GM23338 (cell line): ENCODE measurements around the gene DTHD1. TPM values are rescaled to one million over a fixed set of nuclear protein-coding genes. Genes with fewer than 3 reads are reported as not detected.

Experiments
- ATAC-seq: fragments of 200-7000 bp; cut with Tn5 transposase; 3 replicates; pipeline ENCODE4 v1.9.1; 2020
- DNase-seq: peaks from one replicate; pipeline ENCODE4 v3.0.0-alpha.2; 2015; ENCODE audit warnings: low spot score
- H2AFZ ChIP-seq: fragments of 200-600 bp; sonication (generic); 2 replicates; pipeline ENCODE4 v1.8.0; 2016; ENCODE audit warnings: antibody characterized with exemption, mild to moderate bottlenecking, moderate library complexity
- H3F3A ChIP-seq: fragments of 200-600 bp; sonication (generic); replicated peaks from 2 replicates; pipeline ENCODE4 v1.8.0; 2017; ENCODE audit warnings: antibody characterized with exemption, mixed run types, low read depth
- H3K27ac ChIP-seq: fragments of 200-600 bp; sonication (generic); 2 replicates; pipeline ENCODE4 v1.6.1; 2016; ENCODE audit warnings: low read depth
- H3K27me3 ChIP-seq: fragments of 200-600 bp; sonication (generic); 2 replicates; pipeline ENCODE4 v1.8.0; 2016; ENCODE audit warnings: mild to moderate bottlenecking, mixed run types, moderate library complexity; ENCODE audit not compliant: insufficient read depth
- H3K36me3 ChIP-seq: fragments of 200-600 bp; sonication (generic); 2 replicates; pipeline ENCODE4 v1.8.0; 2016; ENCODE audit warnings: mild to moderate bottlenecking; ENCODE audit not compliant: insufficient read depth
- H3K4me1 ChIP-seq: fragments of 200-600 bp; sonication (generic); 2 replicates; pipeline ENCODE4 v1.8.0; 2016; ENCODE audit warnings: mild to moderate bottlenecking, moderate library complexity; ENCODE audit not compliant: insufficient read depth
- H3K4me2 ChIP-seq: fragments of 200-600 bp; sonication (generic); 2 replicates; pipeline ENCODE4 v1.7.1; 2017; ENCODE audit warnings: mixed run types
- H3K4me3 ChIP-seq: fragments of 200-600 bp; sonication (generic); 2 replicates; pipeline ENCODE4 v1.6.1; 2016; ENCODE audit warnings: mixed run types
- H3K79me2 ChIP-seq: fragments of 200-600 bp; sonication (generic); replicated peaks from 2 replicates; pipeline ENCODE4 v1.8.0; 2017; ENCODE audit warnings: mild to moderate bottlenecking; ENCODE audit not compliant: insufficient read depth
- H3K9me2 ChIP-seq: fragments of 200-600 bp; sonication (generic); 2 replicates; pipeline ENCODE4 v1.8.0; 2017; ENCODE audit not compliant: insufficient read depth
- H4K20me1 ChIP-seq: fragments of 200-600 bp; sonication (generic); replicated peaks from 2 replicates; pipeline ENCODE4 v1.8.0; 2017; ENCODE audit warnings: mild to moderate bottlenecking; ENCODE audit not compliant: insufficient read depth
- H3K27ac Mint-ChIP-seq: 2 replicates; pipeline ENCODE4 v1.8.0; 2020; ENCODE audit warnings: inconsistent platforms, mild to moderate bottlenecking, moderate library complexity, mixed read lengths
- H3K27me3 Mint-ChIP-seq: 3 replicates; pipeline ENCODE4 v1.8.0; 2022; ENCODE audit warnings: low read depth, mild to moderate bottlenecking, moderate library complexity, mixed read lengths, inconsistent platforms; ENCODE audit not compliant: insufficient read depth, poor library complexity
- H3K36me3 Mint-ChIP-seq: 3 replicates; pipeline ENCODE4 v1.8.0; 2021; ENCODE audit warnings: low read depth, mild to moderate bottlenecking, inconsistent platforms, moderate library complexity, mixed read lengths
- H3K4me1 Mint-ChIP-seq: 3 replicates; pipeline ENCODE4 v1.8.0; 2020; ENCODE audit warnings: mild to moderate bottlenecking, inconsistent platforms, mixed read lengths
- H3K4me3 Mint-ChIP-seq: 3 replicates; pipeline ENCODE4 v1.8.0; 2021; ENCODE audit warnings: moderate library complexity, mild to moderate bottlenecking, inconsistent platforms, mixed read lengths
- H3K9me3 Mint-ChIP-seq: 3 replicates; pipeline ENCODE4 v1.8.0; 2020; ENCODE audit warnings: moderate library complexity, mild to moderate bottlenecking, inconsistent platforms, mixed read lengths
- CREB1 ChIP-seq: fragments of 250-450 bp; sonication (Bioruptor Pico); IDR thresholded peaks from 2 replicates; pipeline ENCODE4 v1.5.0; 2020; ENCODE audit warnings: low read depth, mild to moderate bottlenecking, moderate library complexity
- ETS1 ChIP-seq: IDR thresholded peaks from 2 replicates; pipeline ENCODE4 v1.6.1; 2016; ENCODE audit warnings: antibody characterized with exemption
- EZH2phosphoT487 ChIP-seq: fragments of 200-600 bp; sonication (generic); IDR thresholded peaks from one replicate; pipeline ENCODE4 v1.8.1; 2018; ENCODE audit warnings: antibody characterized with exemption; ENCODE audit not compliant: unreplicated experiment
- NANOG ChIP-seq: IDR thresholded peaks from 2 replicates; pipeline ENCODE4 v1.6.1; 2016; ENCODE audit warnings: antibody characterized with exemption, borderline replicate concordance
- polyA plus RNA-seq: library from polyadenylated mRNA; unstranded; fragments of >200 nt; fragmentation: Nextera tagmentation; extraction: Ambion mirVana; gene quantifications from 2 replicates; pipeline ENCODE4 v1.2.1, GENCODE V29; 2016
- total RNA-seq: library from RNA; depleted of rRNA; stranded (reverse); fragments of >200 nt; shearing (Covaris generic); gene quantifications from 2 replicates; pipeline ENCODE4 v1.2.3, GENCODE V29; 2014
- TF ChIP-seq, protein P1 (sequence below): fragments of 250-450 bp; sonication (Bioruptor Pico); IDR thresholded peaks from 2 replicates; pipeline ENCODE4 v1.5.0; 2020; ENCODE audit warnings: mild to moderate bottlenecking, moderate library complexity
- TF ChIP-seq, protein P2 (sequence below), 2 experiments: fragments of 200-600 bp in 1 of 2; sonication (generic) in 1 of 2; conservative IDR thresholded peaks; 2 replicates each; pipeline versions ENCODE4 v1.5.1 to v1.6.1; 2016 to 2017; ENCODE audit warnings: antibody characterized with exemption in 2 of 2, low read depth in 2 of 2, mild to moderate bottlenecking in 2 of 2, moderate library complexity in 1 of 2

DTHD1 gene
- total and polyA plus RNA-seq, 2 experiments from 2014 or later = not detected

GRCh38 chr4:36317721-36318120, 36.3 kb downstream of the DTHD1 start (continued):
- TF ChIP-seq ETS1 = no peak

DNA sequence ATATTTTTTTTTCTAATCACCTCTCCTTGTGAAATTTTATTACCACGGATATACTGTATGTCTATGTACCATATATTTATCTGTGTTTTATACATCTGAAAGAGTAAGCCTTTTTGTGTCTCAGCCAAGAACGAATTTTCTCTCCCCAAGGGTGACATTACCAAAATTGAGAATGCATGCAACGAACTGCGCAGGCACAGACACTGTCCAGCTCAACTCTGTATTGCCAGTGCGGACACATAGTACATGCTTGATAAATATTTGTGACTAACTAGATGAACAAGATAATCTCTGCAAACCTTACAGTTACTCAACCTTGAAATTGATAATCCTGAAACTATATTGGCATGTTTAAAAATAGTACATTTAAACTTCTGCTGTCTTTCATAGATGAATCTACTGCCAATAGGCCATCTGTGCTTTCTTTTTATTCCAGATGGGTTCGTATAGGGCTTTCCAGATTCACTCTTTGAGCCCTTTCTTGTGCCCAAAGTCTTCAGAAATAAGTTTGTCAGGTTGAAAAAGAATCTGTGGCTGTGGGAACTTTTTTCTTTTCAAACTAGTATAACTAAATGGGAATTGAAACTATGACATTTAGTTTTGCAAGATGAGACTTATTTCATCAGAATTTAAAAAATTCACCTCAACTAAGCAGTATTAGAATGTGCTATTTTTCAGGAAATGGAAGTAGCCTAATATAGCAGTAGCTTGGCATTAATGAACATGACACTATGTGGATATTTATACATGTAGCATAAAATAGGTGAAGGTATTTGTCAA, 38.9 kb downstream of the DTHD1 start:
- Histone ChIP-seq H3F3A (no peaks in the 10 kb centered on the region), H3K4me2 (no peak overlapping the region), H3K79me2 (no peaks in the 10 kb centered on the region), H3K4me1 (no peaks in the 10 kb centered on the region), H4K20me1 (no peaks in the 10 kb centered on the region), H3K4me3 (no peak overlapping the region), H3K27me3 (no peaks in the 10 kb centered on the region), H3K9me2 (0 out of 2 replicates have a peak, but pooled peaks cover 2% of the 10 kb centered on the region), H2AFZ (no peak overlapping the region), H3K27ac (no peak overlapping the region), H3K36me3 (no peaks in the 10 kb centered on the region)
- DNase-seq (no peak), ATAC-seq (no peak)
- no peak overlapping the region for H3K4me3 Mint-ChIP-seq
- H3K27ac Mint-ChIP-seq = no peak overlapping the region
- no peaks in the 10 kb centered on the region for H3K4me1 Mint-ChIP-seq
- peaks cover 3% of the 10 kb centered on the region for H3K27me3 Mint-ChIP-seq
- no peaks in the 10 kb centered on the region; the same call in 2 of the 3 replicates for H3K9me3 Mint-ChIP-seq
- H3K36me3 Mint-ChIP-seq = no peaks in the 10 kb centered on the region
- TF ChIP-seq, protein P1, sequence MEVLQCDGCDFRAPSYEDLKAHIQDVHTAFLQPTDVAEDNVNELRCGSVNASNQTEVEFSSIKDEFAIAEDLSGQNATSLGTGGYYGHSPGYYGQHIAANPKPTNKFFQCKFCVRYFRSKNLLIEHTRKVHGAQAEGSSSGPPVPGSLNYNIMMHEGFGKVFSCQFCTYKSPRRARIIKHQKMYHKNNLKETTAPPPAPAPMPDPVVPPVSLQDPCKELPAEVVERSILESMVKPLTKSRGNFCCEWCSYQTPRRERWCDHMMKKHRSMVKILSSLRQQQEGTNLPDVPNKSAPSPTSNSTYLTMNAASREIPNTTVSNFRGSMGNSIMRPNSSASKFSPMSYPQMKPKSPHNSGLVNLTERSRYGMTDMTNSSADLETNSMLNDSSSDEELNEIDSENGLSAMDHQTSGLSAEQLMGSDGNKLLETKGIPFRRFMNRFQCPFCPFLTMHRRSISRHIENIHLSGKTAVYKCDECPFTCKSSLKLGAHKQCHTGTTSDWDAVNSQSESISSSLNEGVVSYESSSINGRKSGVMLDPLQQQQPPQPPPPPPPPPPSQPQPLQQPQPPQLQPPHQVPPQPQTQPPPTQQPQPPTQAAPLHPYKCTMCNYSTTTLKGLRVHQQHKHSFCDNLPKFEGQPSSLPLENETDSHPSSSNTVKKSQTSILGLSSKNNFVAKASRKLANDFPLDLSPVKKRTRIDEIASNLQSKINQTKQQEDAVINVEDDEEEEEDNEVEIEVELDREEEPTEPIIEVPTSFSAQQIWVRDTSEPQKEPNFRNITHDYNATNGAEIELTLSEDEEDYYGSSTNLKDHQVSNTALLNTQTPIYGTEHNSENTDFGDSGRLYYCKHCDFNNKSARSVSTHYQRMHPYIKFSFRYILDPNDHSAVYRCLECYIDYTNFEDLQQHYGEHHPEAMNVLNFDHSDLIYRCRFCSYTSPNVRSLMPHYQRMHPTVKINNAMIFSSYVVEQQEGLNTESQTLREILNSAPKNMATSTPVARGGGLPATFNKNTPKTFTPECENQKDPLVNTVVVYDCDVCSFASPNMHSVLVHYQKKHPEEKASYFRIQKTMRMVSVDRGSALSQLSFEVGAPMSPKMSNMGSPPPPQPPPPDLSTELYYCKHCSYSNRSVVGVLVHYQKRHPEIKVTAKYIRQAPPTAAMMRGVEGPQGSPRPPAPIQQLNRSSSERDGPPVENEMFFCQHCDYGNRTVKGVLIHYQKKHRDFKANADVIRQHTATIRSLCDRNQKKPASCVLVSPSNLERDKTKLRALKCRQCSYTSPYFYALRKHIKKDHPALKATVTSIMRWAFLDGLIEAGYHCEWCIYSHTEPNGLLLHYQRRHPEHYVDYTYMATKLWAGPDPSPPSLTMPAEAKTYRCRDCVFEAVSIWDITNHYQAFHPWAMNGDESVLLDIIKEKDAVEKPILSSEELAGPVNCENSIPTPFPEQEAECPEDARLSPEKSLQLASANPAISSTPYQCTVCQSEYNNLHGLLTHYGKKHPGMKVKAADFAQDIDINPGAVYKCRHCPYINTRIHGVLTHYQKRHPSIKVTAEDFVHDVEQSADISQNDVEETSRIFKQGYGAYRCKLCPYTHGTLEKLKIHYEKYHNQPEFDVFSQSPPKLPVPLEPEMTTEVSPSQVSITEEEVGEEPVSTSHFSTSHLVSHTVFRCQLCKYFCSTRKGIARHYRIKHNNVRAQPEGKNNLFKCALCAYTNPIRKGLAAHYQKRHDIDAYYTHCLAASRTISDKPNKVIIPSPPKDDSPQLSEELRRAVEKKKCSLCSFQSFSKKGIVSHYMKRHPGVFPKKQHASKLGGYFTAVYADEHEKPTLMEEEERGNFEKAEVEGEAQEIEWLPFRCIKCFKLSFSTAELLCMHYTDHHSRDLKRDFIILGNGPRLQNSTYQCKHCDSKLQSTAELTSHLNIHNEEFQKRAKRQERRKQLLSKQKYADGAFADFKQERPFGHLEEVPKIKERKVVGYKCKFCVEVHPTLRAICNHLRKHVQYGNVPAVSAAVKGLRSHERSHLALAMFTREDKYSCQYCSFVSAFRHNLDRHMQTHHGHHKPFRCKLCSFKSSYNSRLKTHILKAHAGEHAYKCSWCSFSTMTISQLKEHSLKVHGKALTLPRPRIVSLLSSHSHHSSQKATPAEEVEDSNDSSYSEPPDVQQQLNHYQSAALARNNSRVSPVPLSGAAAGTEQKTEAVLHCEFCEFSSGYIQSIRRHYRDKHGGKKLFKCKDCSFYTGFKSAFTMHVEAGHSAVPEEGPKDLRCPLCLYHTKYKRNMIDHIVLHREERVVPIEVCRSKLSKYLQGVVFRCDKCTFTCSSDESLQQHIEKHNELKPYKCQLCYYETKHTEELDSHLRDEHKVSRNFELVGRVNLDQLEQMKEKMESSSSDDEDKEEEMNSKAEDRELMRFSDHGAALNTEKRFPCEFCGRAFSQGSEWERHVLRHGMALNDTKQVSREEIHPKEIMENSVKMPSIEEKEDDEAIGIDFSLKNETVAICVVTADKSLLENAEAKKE (CRISPR knock-in tag) = no peak
- TF ChIP-seq EZH2phosphoT487 (no peak), CREB1 (CRISPR knock-in tag) (no peak), NANOG (no peak)
- TF ChIP-seq, protein P2, sequence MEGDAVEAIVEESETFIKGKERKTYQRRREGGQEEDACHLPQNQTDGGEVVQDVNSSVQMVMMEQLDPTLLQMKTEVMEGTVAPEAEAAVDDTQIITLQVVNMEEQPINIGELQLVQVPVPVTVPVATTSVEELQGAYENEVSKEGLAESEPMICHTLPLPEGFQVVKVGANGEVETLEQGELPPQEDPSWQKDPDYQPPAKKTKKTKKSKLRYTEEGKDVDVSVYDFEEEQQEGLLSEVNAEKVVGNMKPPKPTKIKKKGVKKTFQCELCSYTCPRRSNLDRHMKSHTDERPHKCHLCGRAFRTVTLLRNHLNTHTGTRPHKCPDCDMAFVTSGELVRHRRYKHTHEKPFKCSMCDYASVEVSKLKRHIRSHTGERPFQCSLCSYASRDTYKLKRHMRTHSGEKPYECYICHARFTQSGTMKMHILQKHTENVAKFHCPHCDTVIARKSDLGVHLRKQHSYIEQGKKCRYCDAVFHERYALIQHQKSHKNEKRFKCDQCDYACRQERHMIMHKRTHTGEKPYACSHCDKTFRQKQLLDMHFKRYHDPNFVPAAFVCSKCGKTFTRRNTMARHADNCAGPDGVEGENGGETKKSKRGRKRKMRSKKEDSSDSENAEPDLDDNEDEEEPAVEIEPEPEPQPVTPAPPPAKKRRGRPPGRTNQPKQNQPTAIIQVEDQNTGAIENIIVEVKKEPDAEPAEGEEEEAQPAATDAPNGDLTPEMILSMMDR (conservative IDR thresholded peaks at IDR 0.05; ENCODE audit: low read depth in 2 of 2) = no peak
